Measurements from ENCODE around the gene PHF21B. TPM values are rescaled to one million over a fixed set of nuclear protein-coding genes. Genes with fewer than 3 reads are reported as not detected.
"Not testable (repeated sequence)": the region's sequence is repeated elsewhere in the genome, so short reads cannot be mapped to it uniquely, and the experiment has no call there.

The PHF21B gene
- total RNA-seq, 1 donor from 2014 or later, result 8.6 TPM

GRCh38 chr22:44965171-44965570 lies 44.6 kb downstream of the PHF21B start:
- DNase-seq (ENCODE audit: low spot score in 2 of 2) (no peak), FAIRE-seq (no peak)

GRCh38 chr22:44964722-44965078 lies 45.1 kb downstream of the PHF21B start:
- FAIRE-seq (no peak), DNase-seq (ENCODE audit: low spot score in 2 of 2) (no peak)

- DNase-seq (ENCODE audit: low spot score in 2 of 2), result no peak
- FAIRE-seq, result no peak
Measured at GRCh38 chr22:44963832-44964721, 45.7 kb downstream of the PHF21B start.

- DNase-seq (ENCODE audit: low spot score in 2 of 2) (no peak), FAIRE-seq (no peak)
Measured at GRCh38 chr22:44962741-44963454, 46.9 kb downstream of the PHF21B start.

GRCh38 chr22:44961682-44962081 lies 48.1 kb downstream of the PHF21B start:
- not testable (repeated sequence) for FAIRE-seq; DNase-seq (ENCODE audit: low spot score in 2 of 2)

- DNase-seq (ENCODE audit: low spot score in 2 of 2) (no peak), FAIRE-seq (no peak)
Measured at GRCh38 chr22:44956840-44957767, 52.7 kb downstream of the PHF21B start.

- FAIRE-seq, result no peak
- no peak for DNase-seq (ENCODE audit: low spot score in 2 of 2)
Measured at GRCh38 chr22:44955102-44955501, 54.7 kb downstream of the PHF21B start.

GRCh38 chr22:44954149-44954548 lies 55.7 kb downstream of the PHF21B start:
- DNase-seq (ENCODE audit: low spot score in 2 of 2) (no peak), FAIRE-seq (no peak)

GRCh38 chr22:44952863-44953746 lies 56.7 kb downstream of the PHF21B start:
- DNase-seq (ENCODE audit: low spot score in 2 of 2) (no peak), FAIRE-seq (no peak)

- FAIRE-seq (no peak), DNase-seq (ENCODE audit: low spot score in 2 of 2) (no peak)
Measured at GRCh38 chr22:44951510-44951816, 58.3 kb downstream of the PHF21B start.

- no peak for FAIRE-seq
- DNase-seq (ENCODE audit: low spot score in 2 of 2), result no peak
Measured at GRCh38 chr22:44950806-44951509, 58.8 kb downstream of the PHF21B start.

GRCh38 chr22:44947846-44948245 lies 62.0 kb downstream of the PHF21B start:
- DNase-seq (ENCODE audit: low spot score in 2 of 2), result no peak
- FAIRE-seq, result no peak

- FAIRE-seq (no peak), DNase-seq (ENCODE audit: low spot score in 2 of 2) (peak in 1 of 2 donors; percentile 66)
Measured at GRCh38 chr22:44947049-44947448, 62.8 kb downstream of the PHF21B start.

GRCh38 chr22:44944883-44945601 lies 64.8 kb downstream of the PHF21B start:
- DNase-seq (ENCODE audit: low spot score in 2 of 2), result no peak
- no peak for FAIRE-seq

- DNase-seq (ENCODE audit: low spot score in 2 of 2), result no peak
- no peak for FAIRE-seq
Measured at GRCh38 chr22:44943701-44944324, 66.0 kb downstream of the PHF21B start.

- no peak for DNase-seq (ENCODE audit: low spot score in 2 of 2)
Measured at GRCh38 chr22:44942979-44943700, 66.7 kb downstream of the PHF21B start.

GRCh38 chr22:44942056-44942455 lies 67.7 kb downstream of the PHF21B start:
- no peak for FAIRE-seq

More at GRCh38 chr22:44942979-44943700, 66.7 kb downstream of the PHF21B start:
- no peak for FAIRE-seq

More at GRCh38 chr22:44942056-44942455, 67.7 kb downstream of the PHF21B start:
- DNase-seq (ENCODE audit: low spot score in 2 of 2), result no peak

All from frontal cortex (tissue), 4 donors.